Upper lobe of left lung (tissue), 6 donors: ENCODE measurements around the gene SAMD11. TPM values are rescaled to one million over a fixed set of nuclear protein-coding genes. Genes with fewer than 3 reads are reported as not detected.
"Not testable (repeated sequence)": the region's sequence is repeated elsewhere in the genome, so short reads cannot be mapped to it uniquely, and the experiment has no call there.

ENCODE experiments used
- ATAC-seq, 2 donors: fragments of 200-7000 bp; cut with Tn5 transposase; one replicate each; pipeline ENCODE4 v1.9.1; 2022; ENCODE audit warnings: mild to moderate bottlenecking in 2 of 2, moderate library complexity in 2 of 2; ENCODE audit not compliant: low FRiP score in 2 of 2
- DNase-seq, 2 donors: peaks; one replicate each; pipeline ENCODE4 v3.0.0-alpha.2; 2019 to 2020
- H3K27ac ChIP-seq, 4 donors: fragments of 200-600 bp; sonication (generic); one replicate each; pipeline ENCODE4 v1.5.1; 2016 to 2019
- H3K27me3 ChIP-seq, 4 donors: fragments of 200-600 bp; sonication (generic); one replicate each; pipeline ENCODE4 v1.5.1; 2017 to 2019
- H3K36me3 ChIP-seq, 4 donors: fragments of 200-600 bp; sonication (generic); one replicate each; pipeline ENCODE4 v1.5.1; 2016 to 2019
- H3K4me1 ChIP-seq, 4 donors: fragments of 200-600 bp; sonication (generic); one replicate each; pipeline ENCODE4 v1.5.1; 2018 to 2019
- H3K4me3 ChIP-seq, 4 donors: fragments of 200-600 bp; sonication (generic); one replicate each; pipeline ENCODE4 v1.5.1; 2017 to 2019; ENCODE audit warnings: mild to moderate bottlenecking in 2 of 4, moderate library complexity in 1 of 4
- H3K9me3 ChIP-seq, 4 donors: fragments of 200-600 bp; sonication (generic); one replicate each; pipeline ENCODE4 v1.5.1; 2018 to 2019
- EP300 ChIP-seq, 4 donors: sonication (generic); formaldehyde crosslinking; IDR thresholded peaks; one replicate each; pipeline ENCODE4 v1.5.1; 2017; ENCODE audit warnings: antibody characterized with exemption in 4 of 4, control low read depth in 2 of 4
- POLR2A ChIP-seq, 4 donors: fragments of 450-650 bp; IDR thresholded peaks; one replicate each; pipeline ENCODE4 v1.5.1; 2016 to 2017; ENCODE audit warnings: antibody characterized with exemption in 4 of 4, mild to moderate bottlenecking in 2 of 4
- POLR2AphosphoS5 ChIP-seq, 2 donors: sonication (generic); formaldehyde crosslinking; IDR thresholded peaks; one replicate each; pipeline ENCODE4 v1.5.1; 2017; ENCODE audit warnings: antibody characterized with exemption in 2 of 2
- WGBS, 2 donors: methylation state at CpG; one replicate each; pipeline ENCODE4 v1.1.5; 2017 to 2018; 5-methylcytosine and 5-hydroxymethylcytosine counted together
- total RNA-seq, 6 donors: library from RNA; depleted of rRNA in 4 of 6; stranded (reverse); fragments of >200 nt in 4 of 6; gene quantifications; one replicate each; pipeline versions ENCODE4 v1.1.0 to v1.2.1, GENCODE V29; 2016 to 2021
- TF ChIP-seq, protein P1 (sequence below), 6 experiments: fragments of 450-650 bp in 4 of 6; fragments of 200-600 bp in 2 of 6; sonication (generic) in 2 of 6; IDR thresholded peaks; one replicate each; pipeline ENCODE4 v1.5.1; 2016 to 2019; ENCODE audit warnings: antibody characterized with exemption in 6 of 6
- donor health status: DM: no; HTN: no; CAD: no; lungs with moderate emphysema.
- donor health status: DM: no; HTN: yes; CAD: no; lungs with severe emphysema.

Gene SAMD11, protein sequence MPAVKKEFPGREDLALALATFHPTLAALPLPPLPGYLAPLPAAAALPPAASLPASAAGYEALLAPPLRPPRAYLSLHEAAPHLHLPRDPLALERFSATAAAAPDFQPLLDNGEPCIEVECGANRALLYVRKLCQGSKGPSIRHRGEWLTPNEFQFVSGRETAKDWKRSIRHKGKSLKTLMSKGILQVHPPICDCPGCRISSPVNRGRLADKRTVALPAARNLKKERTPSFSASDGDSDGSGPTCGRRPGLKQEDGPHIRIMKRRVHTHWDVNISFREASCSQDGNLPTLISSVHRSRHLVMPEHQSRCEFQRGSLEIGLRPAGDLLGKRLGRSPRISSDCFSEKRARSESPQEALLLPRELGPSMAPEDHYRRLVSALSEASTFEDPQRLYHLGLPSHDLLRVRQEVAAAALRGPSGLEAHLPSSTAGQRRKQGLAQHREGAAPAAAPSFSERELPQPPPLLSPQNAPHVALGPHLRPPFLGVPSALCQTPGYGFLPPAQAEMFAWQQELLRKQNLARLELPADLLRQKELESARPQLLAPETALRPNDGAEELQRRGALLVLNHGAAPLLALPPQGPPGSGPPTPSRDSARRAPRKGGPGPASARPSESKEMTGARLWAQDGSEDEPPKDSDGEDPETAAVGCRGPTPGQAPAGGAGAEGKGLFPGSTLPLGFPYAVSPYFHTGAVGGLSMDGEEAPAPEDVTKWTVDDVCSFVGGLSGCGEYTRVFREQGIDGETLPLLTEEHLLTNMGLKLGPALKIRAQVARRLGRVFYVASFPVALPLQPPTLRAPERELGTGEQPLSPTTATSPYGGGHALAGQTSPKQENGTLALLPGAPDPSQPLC
- 1 to 10 TPM; 1.0 to 9.3 (median 2.4) TPM for total RNA-seq

DNA sequence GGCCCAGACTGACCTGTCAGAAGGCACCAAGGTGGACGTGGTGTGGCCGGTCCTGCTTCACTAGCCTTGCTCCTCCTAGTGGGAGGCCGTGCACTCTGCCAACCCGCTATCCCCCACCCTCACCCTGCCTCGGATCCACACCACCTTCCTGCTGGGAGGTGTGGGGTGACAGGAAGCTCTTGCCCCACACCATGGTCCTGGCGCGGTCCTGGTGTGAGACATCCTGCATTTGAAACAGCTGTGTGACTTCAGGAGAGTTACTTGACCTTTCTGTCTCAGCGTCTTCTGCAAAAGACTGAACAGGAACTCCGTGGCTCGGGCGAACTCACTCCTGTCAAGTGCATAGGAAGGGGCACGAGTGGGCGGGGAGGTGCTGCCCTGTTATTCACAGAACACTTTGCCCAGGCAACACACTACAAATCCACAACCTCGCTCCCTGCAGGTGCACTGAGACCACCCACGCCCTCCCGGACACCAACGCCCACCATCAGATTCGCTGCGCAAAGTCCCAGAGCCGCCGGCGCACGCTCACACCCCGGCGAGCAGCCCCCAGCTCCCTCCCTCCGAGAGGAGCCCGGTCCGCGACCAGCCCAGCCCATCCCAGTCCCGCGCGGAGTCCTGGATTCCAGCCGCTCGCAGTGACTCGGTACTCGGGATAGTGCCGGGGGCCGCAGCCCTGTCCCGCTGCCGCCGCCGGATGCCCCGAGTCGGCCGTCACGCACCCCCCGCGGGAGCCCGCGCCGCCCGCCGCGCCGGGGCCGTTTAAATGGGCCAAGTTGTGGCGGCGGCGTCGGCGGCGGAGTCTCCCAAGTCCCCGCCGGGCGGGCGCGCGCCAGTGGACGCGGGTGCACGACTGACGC lies at the start of gene SAMD11:
SAMD11 (plus strand) TSS at position 793 of the 860 bp plus-strand sequence. CDS start 509 bp downstream, outside the sequence.
- TF ChIP-seq EP300 (IDR thresholded peaks at IDR 0.05) (no peak), POLR2AphosphoS5 (IDR thresholded peaks at IDR 0.05) (no peak), POLR2A (IDR thresholded peaks at IDR 0.05) (no peak)
- TF ChIP-seq, protein P1, sequence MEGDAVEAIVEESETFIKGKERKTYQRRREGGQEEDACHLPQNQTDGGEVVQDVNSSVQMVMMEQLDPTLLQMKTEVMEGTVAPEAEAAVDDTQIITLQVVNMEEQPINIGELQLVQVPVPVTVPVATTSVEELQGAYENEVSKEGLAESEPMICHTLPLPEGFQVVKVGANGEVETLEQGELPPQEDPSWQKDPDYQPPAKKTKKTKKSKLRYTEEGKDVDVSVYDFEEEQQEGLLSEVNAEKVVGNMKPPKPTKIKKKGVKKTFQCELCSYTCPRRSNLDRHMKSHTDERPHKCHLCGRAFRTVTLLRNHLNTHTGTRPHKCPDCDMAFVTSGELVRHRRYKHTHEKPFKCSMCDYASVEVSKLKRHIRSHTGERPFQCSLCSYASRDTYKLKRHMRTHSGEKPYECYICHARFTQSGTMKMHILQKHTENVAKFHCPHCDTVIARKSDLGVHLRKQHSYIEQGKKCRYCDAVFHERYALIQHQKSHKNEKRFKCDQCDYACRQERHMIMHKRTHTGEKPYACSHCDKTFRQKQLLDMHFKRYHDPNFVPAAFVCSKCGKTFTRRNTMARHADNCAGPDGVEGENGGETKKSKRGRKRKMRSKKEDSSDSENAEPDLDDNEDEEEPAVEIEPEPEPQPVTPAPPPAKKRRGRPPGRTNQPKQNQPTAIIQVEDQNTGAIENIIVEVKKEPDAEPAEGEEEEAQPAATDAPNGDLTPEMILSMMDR (IDR thresholded peaks at IDR 0.05): no peak
- 4 to 13% methylated on average over 24 to 39 of the region's 72 CpGs for WGBS, 2 donors
- DNase-seq (peak; percentile 70 to 98), ATAC-seq (peak; percentile 3 to 71)
- no peaks in the 10 kb centered on the region for H3K9me3 ChIP-seq
- H3K36me3 ChIP-seq: no peaks in the 10 kb centered on the region
- H3K4me1 ChIP-seq: peaks cover 30 to 53% (median 44%) of the 10 kb centered on the region in 4 donors
- H3K4me3 ChIP-seq: peak within 1 kb of the TSS; percentile 4 to 55 (median 48)
- peak within 1 kb of the TSS in 1 of 4 donors; percentile 7 for H3K27ac ChIP-seq
- peaks cover 2 to 61% (median 44%) of the 10 kb centered on the region in 4 donors for H3K27me3 ChIP-seq

DNA sequence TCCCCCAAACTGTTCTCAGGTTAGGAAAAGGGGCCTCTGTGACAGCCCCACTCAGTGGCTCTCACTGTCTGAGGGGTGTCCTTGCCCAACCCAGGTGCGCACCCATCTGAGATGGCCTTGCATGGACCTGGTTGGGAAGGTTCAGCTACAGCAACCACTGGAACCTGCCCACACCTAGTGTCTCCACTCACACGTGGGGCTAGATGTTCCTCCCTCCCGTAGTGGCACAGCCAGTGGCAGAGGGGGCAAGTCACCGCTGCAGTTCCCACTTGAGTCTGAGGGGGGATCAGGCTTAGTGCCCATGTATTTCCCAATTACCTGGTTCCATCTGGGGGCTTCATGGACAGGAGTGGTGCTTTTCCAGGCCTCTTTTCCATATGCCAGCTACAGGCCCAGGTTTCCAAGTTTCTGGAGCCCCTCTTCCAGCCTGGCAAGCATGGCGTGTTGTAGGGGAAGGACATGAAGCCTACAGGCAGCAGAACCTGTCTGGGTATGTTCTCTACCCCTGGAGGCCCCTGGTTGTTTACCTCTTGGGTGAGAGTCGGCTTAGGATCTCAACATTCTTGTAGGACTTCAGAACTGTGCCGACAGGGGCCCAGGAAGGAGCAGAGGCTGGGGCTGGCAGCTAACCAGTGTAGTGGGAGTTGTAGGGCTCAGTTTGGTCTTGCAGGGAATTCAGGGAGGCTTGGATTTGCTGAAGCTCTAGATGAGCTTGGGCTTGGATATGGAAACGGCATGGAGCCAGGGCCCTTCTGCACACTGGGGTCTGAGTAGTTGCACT lies 47.1 kb upstream of the SAMD11 start:
- WGBS, 2 donors: 53 to 63% methylated on average over 4 to 8 of the region's 8 CpGs
- not testable (repeated sequence) for H3K36me3 ChIP-seq, H3K9me3 ChIP-seq, H3K27ac ChIP-seq, DNase-seq, H3K27me3 ChIP-seq, ATAC-seq, H3K4me1 ChIP-seq, H3K4me3 ChIP-seq

DNA sequence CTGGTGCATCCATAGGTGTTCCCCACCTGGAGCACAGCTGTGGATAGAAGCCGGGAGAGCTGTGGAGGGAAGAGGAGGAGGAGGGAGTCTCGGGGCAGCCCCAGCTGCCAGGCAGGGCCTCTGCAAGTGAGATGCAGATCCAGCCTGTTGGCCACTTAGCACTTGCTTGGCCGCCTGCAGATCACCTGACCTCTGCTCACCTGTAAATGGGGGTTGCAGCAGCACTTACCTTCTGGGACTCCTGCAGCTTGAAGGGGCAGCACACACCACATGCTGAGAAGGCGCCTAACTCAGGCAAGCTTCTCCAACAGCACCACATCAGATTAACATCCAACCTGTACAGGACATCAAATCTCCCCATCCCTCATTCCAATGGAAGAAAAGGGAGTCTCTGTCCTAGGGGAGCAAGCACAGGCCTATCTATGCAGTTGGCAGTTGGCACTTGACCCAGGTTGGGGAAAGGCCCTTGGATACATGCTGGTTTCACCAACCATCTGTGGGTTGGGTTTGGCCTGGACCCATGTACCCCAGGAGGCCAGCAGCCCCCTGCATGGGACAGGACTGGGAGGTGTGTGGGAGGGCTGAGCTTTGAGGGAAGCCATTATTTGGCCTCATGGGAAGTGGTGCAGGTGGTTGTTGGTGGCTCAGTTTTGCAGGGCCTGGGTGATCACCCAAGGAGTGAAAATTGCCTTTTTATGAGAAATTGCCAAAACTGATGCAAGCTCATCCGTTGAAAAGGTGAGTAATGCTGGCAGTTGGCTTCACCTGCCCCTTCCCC lies 46.3 kb upstream of the SAMD11 start:
- H3K36me3 ChIP-seq, DNase-seq, H3K4me1 ChIP-seq, H3K27ac ChIP-seq, H3K9me3 ChIP-seq, ATAC-seq, H3K27me3 ChIP-seq, H3K4me3 ChIP-seq: not testable (repeated sequence)
- WGBS, 2 donors: 56 to 71% methylated on average over 4 to 5 of the region's 5 CpGs

DNA sequence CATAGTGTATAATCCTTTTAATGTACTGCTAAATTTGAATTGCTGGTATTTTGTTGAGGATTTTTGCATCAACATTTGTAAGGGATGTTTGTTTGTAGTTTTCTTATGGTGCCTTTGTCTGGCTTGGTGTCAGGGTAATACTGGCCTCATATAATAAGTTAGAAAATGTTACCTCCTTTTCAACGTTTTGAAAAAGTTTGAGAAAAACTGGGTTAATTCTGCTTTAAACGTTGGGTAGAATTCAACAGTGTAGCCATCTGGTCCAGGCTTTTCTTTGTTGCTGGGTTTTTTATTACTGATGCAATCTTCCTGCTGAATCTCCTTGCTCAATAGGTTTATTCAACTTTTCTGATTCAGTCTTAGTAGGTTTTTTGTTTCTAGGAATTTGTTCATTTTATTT lies 43.2 kb upstream of the SAMD11 start:
- not testable (repeated sequence) for H3K4me1 ChIP-seq

DNA sequence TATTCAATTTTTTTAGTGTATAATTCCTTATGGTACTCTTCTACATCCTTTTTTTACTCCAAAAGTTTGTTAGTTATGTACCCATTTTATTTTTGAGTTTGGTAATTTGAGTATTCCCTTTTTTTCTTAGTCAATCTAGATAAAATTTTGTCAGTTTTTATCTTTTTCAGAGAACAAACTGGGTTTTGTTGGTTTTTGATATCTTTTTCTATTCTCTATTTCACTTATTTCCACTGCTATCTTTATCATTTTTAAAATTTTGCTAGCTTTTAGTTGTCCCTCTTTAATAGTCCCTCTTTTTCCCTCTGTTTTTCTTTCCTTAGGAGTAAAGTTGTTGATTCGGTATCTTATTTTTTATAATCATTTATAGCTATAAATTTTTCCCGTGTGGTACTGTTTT lies 42.8 kb upstream of the SAMD11 start:
- H3K4me3 ChIP-seq, H3K36me3 ChIP-seq, ATAC-seq, H3K4me1 ChIP-seq, H3K27me3 ChIP-seq, DNase-seq, H3K27ac ChIP-seq, H3K9me3 ChIP-seq: not testable (repeated sequence)
- 83 to 100% methylated on average over 2 of the region's 2 CpGs for WGBS, 2 donors

More for the DNA sequence above, 43.2 kb upstream of the SAMD11 start:
- H3K9me3 ChIP-seq, H3K4me3 ChIP-seq, H3K36me3 ChIP-seq, H3K27ac ChIP-seq, DNase-seq, H3K27me3 ChIP-seq, ATAC-seq: not testable (repeated sequence)
- 42% methylated on average over 2 of the region's 2 CpGs for WGBS, 2 donors

DNA sequence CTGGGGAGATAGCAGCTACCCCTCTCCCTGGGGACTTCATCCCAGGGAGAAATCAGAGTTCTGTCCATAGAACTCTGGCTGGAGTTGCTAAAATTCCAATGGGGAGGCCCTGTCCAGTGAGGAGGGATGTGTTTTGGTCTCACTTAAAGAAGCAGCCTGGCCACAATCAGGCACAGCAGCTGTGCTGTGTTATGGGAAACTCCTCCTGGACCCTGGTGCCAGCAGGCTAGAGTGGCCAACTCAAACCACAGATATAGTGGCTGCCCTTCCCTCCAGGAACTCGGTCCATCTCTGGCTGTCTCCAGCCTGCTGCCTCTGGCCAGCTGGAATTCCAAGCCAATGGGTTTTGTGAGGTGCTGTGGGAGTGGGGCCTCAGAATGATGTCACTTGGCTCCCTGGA lies 37.4 kb upstream of the SAMD11 start:
- DNase-seq (no peak), ATAC-seq (no peak)
- Histone ChIP-seq H3K27me3 (no peaks in the 10 kb centered on the region), H3K4me1 (no peaks in the 10 kb centered on the region), H3K9me3 (no peaks in the 10 kb centered on the region), H3K36me3 (no peaks in the 10 kb centered on the region), H3K27ac (no peak overlapping the region), H3K4me3 (no peak overlapping the region)
- TF ChIP-seq POLR2A (IDR thresholded peaks at IDR 0.05) (no peak), EP300 (IDR thresholded peaks at IDR 0.05) (no peak), POLR2AphosphoS5 (IDR thresholded peaks at IDR 0.05) (no peak)
- 100% methylated on average over 1 of the region's 1 CpG for WGBS, 2 donors
